ENCODE data around the gene GNS.
"Not testable (repeated sequence)": the region's sequence is repeated elsewhere in the genome, so short reads cannot be mapped to it uniquely, and the experiment has no call there.

GNS gene

GRCh38 chr12:64790166-64790565 lies 31.0 kb upstream of the GNS start:
- H3K9me3 Mint-ChIP-seq = no peaks in the 10 kb centered on the region
- no peak overlapping the region for H3K27ac Mint-ChIP-seq
- no peaks in the 10 kb centered on the region for H3K36me3 Mint-ChIP-seq (ENCODE audit: low read depth)
- DNase-seq (no peak), ATAC-seq (no peak)
- H3K4me3 Mint-ChIP-seq = no peak overlapping the region
- H3K4me1 Mint-ChIP-seq = no peaks in the 10 kb centered on the region
- peaks cover 8% of the 10 kb centered on the region for H3K27me3 Mint-ChIP-seq

- Mint-ChIP-seq H3K27me3 (peaks cover 39% of the 10 kb centered on the region), H3K27ac (no peak overlapping the region), H3K4me1 (peaks cover 12% of the 10 kb centered on the region), H3K4me3 (no peak overlapping the region), H3K36me3 (ENCODE audit: low read depth) (no peaks in the 10 kb centered on the region), H3K9me3 (no peaks in the 10 kb centered on the region)
- no peak for DNase-seq
- ATAC-seq = no peak
Observed at GRCh38 chr12:64785838-64786237, 26.6 kb upstream of the GNS start.

GRCh38 chr12:64782191-64782876 lies 23.1 kb upstream of the GNS start:
- Mint-ChIP-seq H3K27ac (no peak overlapping the region), H3K36me3 (ENCODE audit: low read depth) (no peaks in the 10 kb centered on the region), H3K27me3 (peaks cover 67% of the 10 kb centered on the region), H3K4me1 (peaks cover 15% of the 10 kb centered on the region), H3K9me3 (peaks cover 3% of the 10 kb centered on the region), H3K4me3 (peak overlapping the region; percentile 74)
- no peak for DNase-seq
- no peak for ATAC-seq

- peak; percentile 6 for DNase-seq
Observed at GRCh38 chr12:64781280-64782190, 22.3 kb upstream of the GNS start.

GRCh38 chr12:64780531-64781279 lies 21.5 kb upstream of the GNS start:
- H3K4me3 Mint-ChIP-seq = peak overlapping the region; percentile 74
- H3K27me3 Mint-ChIP-seq = peaks cover 80% of the 10 kb centered on the region

More at GRCh38 chr12:64781280-64782190, 22.3 kb upstream of the GNS start:
- peak; percentile 25 for ATAC-seq
- Mint-ChIP-seq H3K4me3 (peak overlapping the region; percentile 74), H3K27ac (no peak overlapping the region), H3K27me3 (peaks cover 75% of the 10 kb centered on the region), H3K36me3 (ENCODE audit: low read depth) (no peaks in the 10 kb centered on the region), H3K9me3 (peaks cover 11% of the 10 kb centered on the region), H3K4me1 (peaks cover 15% of the 10 kb centered on the region)

GRCh38 chr12:64780132-64780530 lies 20.9 kb upstream of the GNS start:
- Mint-ChIP-seq H3K4me1 (peaks cover 15% of the 10 kb centered on the region), H3K9me3 (peaks cover 25% of the 10 kb centered on the region), H3K36me3 (ENCODE audit: low read depth) (peaks cover 9% of the 10 kb centered on the region), H3K27me3 (peaks cover 83% of the 10 kb centered on the region), H3K27ac (no peak overlapping the region), H3K4me3 (peak overlapping the region; percentile 63)
- ATAC-seq = no peak
- DNase-seq = no peak

More at GRCh38 chr12:64780531-64781279, 21.5 kb upstream of the GNS start:
- Mint-ChIP-seq H3K27ac (no peak overlapping the region), H3K9me3 (peaks cover 19% of the 10 kb centered on the region), H3K36me3 (ENCODE audit: low read depth) (peaks cover 4% of the 10 kb centered on the region), H3K4me1 (peaks cover 15% of the 10 kb centered on the region)
- peak; percentile 16 for DNase-seq
- peak; percentile 60 for ATAC-seq

- Mint-ChIP-seq H3K27ac (no peak overlapping the region), H3K27me3 (peaks cover 82% of the 10 kb centered on the region), H3K4me1 (peaks cover 15% of the 10 kb centered on the region), H3K36me3 (ENCODE audit: low read depth) (peaks cover 10% of the 10 kb centered on the region), H3K4me3 (peak overlapping the region; percentile 63), H3K9me3 (peaks cover 27% of the 10 kb centered on the region)
- DNase-seq (no peak), ATAC-seq (no peak)
Observed at GRCh38 chr12:64779354-64779974, 20.3 kb upstream of the GNS start.

GRCh38 chr12:64775147-64775736 lies 16.0 kb upstream of the GNS start:
- H3K36me3 Mint-ChIP-seq (ENCODE audit: low read depth) = peaks cover 10% of the 10 kb centered on the region
- not testable (repeated sequence) for DNase-seq, H3K27ac Mint-ChIP-seq, H3K4me1 Mint-ChIP-seq, ATAC-seq, H3K4me3 Mint-ChIP-seq
- peaks cover 52% of the 10 kb centered on the region for H3K27me3 Mint-ChIP-seq
- H3K9me3 Mint-ChIP-seq = peaks cover 39% of the 10 kb centered on the region

GRCh38 chr12:64773386-64773785 lies 14.2 kb upstream of the GNS start:
- ATAC-seq (no peak), DNase-seq (no peak)
- peaks cover 39% of the 10 kb centered on the region for H3K9me3 Mint-ChIP-seq
- H3K27ac Mint-ChIP-seq = no peak overlapping the region
- H3K4me3 Mint-ChIP-seq = no peak overlapping the region
- peaks cover 10% of the 10 kb centered on the region for H3K36me3 Mint-ChIP-seq (ENCODE audit: low read depth)
- H3K27me3 Mint-ChIP-seq = peaks cover 36% of the 10 kb centered on the region
- H3K4me1 Mint-ChIP-seq = no peaks in the 10 kb centered on the region

- Mint-ChIP-seq H3K27me3 (peaks cover 2% of the 10 kb centered on the region), H3K4me1 (no peaks in the 10 kb centered on the region), H3K36me3 (ENCODE audit: low read depth) (no peaks in the 10 kb centered on the region), H3K4me3 (no peak overlapping the region), H3K9me3 (peaks cover 4% of the 10 kb centered on the region), H3K27ac (no peak overlapping the region)
- DNase-seq (no peak), ATAC-seq (no peak)
Observed at GRCh38 chr12:64767495-64767894, 8.3 kb upstream of the GNS start.

GRCh38 chr12:64760808-64761573 lies 1.8 kb upstream of the GNS start:
- no peaks in the 10 kb centered on the region for H3K27me3 Mint-ChIP-seq
- no peak for DNase-seq
- no peak overlapping the region for H3K4me3 Mint-ChIP-seq
- H3K36me3 Mint-ChIP-seq (ENCODE audit: low read depth) = peaks cover 1% of the 10 kb centered on the region
- peaks cover 34% of the 10 kb centered on the region for H3K4me1 Mint-ChIP-seq
- no peak for ATAC-seq
- no peaks in the 10 kb centered on the region for H3K9me3 Mint-ChIP-seq
- H3K27ac Mint-ChIP-seq = no peak overlapping the region

GRCh38 chr12:64757771-64758170 lies 1.4 kb downstream of the GNS start:
- ATAC-seq (no peak), DNase-seq (no peak)
- Mint-ChIP-seq H3K9me3 (no peaks in the 10 kb centered on the region), H3K4me1 (peaks cover 52% of the 10 kb centered on the region), H3K27ac (no peak overlapping the region), H3K27me3 (no peaks in the 10 kb centered on the region), H3K4me3 (peak overlapping the region; percentile 48), H3K36me3 (ENCODE audit: low read depth) (peaks cover 1% of the 10 kb centered on the region)

- H3K4me3 Mint-ChIP-seq = no peak overlapping the region
- peak overlapping the region; percentile 25 for H3K27ac Mint-ChIP-seq
- H3K4me1 Mint-ChIP-seq = peaks cover 52% of the 10 kb centered on the region
- H3K9me3 Mint-ChIP-seq = no peaks in the 10 kb centered on the region
- peaks cover 1% of the 10 kb centered on the region for H3K36me3 Mint-ChIP-seq (ENCODE audit: low read depth)
- DNase-seq (no peak), ATAC-seq (no peak)
- no peaks in the 10 kb centered on the region for H3K27me3 Mint-ChIP-seq
Observed at GRCh38 chr12:64756376-64756775, 2.8 kb downstream of the GNS start.

All from activated naive CD8-positive, alpha-beta T cell treated with anti-CD3 and anti-CD28 coated beads, Interleukin-2, amount 50 U/mL, for 24 hours (primary cell).